T47D (cell line): ENCODE measurements around the gene MAP10.

ENCODE experiments used
- DNase-seq, 2 experiments: peaks; one replicate each; pipeline versions ENCODE4 v3.0.0 to v3.0.0-alpha.2; 2011 to 2012; ENCODE audit warnings: low read depth in 1 of 2, low spot score in 1 of 2
- JUND ChIP-seq: IDR thresholded peaks from 2 replicates; pipeline ENCODE4 v1.6.1; 2012; ENCODE audit warnings: low read depth
- in situ Hi-C: cut with HindIII; loops from 2 replicates; pipeline ENCODE4 v1.10.0; 2016; ENCODE audit warnings: low sequenced_read_pairs, low pct_unique_long_range_greater_than_20kb

The MAP10 gene, protein sequence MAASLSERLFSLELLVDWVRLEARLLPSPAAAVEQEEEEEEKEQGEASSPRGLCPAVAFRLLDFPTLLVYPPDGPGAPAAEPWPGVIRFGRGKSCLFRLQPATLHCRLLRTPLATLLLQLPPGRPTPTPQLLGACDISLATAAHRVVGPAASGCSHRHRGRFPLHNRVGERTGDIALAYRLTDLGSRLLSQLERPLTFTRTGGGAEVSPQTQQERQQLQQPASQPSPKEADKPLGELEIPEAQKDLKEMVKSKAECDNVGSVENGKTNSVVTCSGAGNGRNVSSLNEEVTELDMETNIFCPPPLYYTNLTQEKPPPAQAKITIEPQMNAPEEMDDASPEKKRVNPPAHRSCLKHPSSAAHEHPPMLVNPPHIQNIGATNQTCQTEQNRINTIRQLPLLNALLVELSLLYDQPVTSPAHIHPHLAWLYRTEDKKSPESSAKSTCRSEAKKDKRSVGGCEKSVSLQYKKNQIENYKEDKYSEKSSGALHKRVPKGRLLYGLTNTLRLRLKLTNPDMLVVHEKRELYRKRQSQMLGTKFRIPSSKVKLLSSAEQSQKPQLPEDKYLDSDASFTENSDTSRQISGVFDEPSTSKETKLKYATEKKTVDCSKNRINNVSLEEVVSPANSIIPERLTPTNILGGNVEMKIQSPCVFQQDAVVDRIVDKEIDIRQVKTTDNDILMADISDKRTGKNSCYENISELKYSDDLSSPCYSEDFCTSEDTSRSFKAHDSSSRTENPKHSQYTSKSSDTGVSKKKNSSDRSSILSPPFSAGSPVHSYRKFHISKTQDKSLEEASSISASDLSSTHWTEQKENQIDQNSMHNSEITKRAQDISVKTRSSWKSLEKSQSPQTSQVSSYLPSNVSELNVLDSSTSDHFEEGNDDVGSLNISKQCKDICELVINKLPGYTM

DNA sequence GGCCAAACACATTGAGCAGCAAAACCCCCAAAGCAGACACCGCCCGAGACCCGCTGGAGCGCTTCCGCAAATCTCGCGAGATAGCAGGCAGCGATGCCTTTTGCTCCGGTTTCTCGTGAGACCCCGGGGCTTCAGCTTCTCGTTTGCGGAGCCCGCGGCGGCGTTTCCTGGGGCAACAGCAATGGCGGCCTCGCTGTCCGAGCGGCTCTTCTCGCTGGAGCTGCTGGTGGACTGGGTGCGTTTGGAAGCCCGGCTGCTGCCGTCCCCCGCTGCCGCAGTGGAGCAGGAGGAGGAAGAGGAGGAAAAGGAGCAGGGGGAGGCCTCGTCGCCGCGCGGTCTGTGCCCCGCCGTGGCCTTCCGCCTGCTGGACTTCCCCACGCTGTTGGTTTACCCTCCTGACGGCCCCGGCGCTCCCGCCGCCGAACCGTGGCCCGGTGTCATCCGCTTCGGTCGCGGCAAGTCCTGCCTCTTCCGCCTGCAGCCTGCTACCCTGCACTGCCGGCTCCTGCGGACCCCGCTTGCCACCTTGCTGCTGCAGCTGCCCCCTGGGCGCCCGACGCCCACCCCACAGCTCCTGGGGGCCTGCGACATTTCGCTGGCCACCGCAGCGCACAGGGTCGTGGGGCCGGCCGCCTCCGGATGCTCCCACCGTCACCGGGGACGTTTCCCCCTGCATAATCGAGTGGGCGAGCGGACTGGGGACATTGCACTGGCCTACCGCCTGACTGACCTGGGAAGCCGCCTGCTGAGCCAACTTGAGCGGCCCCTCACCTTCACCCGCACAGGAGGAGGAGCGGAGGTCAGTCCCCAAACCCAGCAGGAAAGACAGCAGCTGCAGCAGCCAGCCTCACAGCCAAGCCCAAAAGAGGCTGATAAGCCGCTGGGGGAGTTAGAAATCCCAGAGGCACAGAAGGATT, at the start of gene MAP10:
Gene MAP10, plus strand, starts transcription at position 148 of the 917 bp plus-strand sequence. Its CDS starts 34 bp downstream, at position 182.
- TF ChIP-seq JUND, result no peak
- in situ Hi-C loops, result no loop called here
- DNase-seq, result peak in 1 of 2 experiments; percentile 64

DNA sequence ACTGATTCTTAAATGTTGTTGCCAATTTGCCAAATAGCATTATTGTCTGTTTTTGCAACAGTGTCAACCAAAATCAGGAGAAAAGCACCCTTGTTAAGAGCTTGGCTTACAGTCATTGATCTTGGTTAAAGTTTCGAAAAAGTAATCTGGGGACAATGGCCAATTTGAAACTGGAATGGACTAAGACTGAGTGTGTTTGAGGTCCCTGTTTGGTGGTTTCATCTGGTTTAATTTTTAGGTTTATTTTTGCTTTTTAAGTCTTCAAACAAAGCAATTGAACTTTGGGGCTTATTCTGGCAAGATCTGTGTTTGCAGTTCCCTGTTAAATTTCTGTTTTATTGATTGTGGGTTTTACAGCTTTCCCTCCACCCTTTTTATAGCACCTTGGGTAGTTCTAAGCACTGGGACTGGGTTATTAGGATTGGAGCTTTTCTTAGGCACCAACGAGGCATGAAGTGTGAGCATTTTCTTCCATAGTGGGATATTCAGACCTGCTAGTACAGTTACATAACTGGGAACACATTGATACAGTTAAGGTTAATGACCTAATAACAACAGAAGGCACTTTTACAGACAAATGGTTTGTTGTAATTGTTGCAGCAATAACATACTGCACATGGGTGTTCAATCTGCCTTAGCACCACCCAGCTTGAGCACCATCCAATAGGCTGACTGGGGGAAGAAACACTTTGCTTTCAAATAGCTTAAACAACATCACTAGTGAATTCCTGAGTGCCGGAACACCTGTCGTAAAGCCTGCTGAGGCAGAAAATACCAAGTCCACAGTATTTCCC, 40.6 kb upstream of the MAP10 start:
- in situ Hi-C loops, result no loop called here
- peak in 1 of 2 experiments; percentile 24 for DNase-seq
- TF ChIP-seq JUND, result no peak

DNA sequence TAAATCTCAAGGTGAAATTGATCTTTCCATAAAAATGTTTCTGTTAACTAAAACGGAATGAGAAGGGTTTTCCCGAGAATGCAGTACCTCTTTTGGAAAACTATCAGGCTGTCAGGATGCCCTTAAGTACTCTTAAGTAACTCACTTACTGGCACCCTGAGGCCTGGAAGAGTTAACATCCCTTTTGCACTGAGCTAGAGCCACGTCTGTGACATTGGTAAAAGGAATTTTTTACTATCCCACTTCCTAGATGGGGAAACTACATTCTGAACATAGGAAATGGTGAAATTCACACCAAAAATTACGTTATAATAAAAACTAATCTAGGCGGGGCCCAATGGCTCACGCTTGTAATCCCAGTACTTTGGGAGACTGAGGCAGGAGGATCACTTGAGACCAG, 39.7 kb upstream of the MAP10 start:
- in situ Hi-C loops, result no loop called here
- no peak for TF ChIP-seq JUND
- DNase-seq, result no peak

DNA sequence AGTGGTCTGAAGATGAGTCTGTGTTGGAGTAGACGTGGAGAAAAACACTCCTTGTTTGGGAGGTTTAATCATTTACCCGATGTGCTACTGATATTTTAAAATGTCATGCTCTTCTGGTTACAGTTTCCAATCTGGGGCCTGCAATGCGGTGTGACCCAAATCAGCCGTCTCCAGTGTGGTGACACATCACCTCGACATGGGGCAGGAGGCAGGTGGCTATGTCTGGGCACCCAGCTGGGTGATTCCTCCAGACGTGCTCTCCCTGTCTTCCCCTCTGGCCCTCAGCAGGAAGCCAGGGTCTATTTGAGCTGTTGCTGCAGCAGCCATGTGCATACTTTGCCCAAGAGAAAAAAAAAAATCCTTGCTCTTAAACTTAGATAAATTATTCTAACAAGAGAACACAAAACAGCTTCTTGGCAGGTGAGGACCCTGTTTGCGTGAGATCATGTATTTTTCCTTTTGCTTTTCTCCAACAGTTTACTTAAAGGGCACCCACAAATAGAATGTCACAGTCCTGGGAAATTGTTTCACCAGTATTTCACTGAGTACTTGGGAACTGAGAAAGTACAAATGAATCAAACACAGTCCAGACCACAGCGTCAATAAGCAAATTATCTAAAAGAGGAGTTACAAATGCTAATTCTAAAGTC, 38.9 kb upstream of the MAP10 start:
- TF ChIP-seq JUND, result no peak
- DNase-seq, result no peak
- in situ Hi-C loops, result no loop called here

DNA sequence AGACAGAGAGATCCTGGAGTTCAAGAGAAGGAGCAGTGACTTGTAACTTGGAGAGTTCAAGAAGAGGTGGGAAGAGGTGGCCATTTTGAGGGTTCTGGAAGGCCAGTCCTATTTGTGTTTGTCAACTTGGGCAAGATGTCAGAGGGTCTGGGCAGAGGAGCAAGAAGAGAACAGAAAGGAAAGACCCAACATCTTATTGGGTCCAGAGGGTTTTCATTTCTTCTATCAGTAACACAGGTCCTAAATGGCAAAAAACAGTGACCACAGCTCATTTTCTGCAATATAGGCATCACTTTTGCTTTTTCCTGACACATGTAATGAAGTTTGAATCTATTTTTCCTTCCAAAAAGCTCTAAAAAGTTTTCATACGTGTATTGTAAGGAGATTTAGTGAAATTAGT, 38.3 kb upstream of the MAP10 start:
- in situ Hi-C loops, result no loop called here

DNA sequence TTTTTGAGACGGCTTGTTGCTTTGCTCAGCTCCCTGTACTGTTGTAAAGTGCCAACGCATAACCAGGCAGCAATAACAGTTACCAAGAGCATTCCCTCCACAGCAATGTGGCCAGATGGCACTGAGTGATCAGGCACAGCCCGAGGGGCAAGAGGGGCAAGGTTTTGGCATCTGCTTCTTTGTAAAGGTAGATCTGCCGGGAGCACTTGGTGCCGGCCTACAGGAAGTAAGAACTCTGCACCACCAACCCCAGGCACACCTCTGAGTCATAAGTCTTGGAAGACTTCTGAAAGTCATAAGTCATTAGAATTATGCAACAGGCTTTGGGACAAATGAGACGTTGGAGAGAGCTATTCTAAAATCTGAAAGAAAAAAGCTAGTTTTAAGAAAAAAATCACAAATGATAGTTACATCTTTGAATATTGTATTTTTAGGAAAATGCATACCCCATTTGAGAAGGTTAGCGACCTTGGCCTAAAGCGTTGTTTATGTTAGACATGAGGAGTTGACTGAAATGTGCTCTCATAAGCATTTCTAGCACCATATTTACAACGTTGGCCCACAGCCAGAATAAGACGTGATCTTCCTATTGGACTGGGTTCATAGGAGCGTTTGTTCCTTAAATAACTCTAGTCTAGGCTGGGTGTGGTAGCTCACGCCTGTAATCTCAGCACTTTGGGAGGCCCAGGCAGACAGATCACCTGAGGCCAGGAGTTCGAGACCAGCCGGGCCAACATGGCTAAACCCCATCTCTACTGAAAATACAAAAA, 37.7 kb upstream of the MAP10 start:
- TF ChIP-seq JUND, result no peak
- in situ Hi-C loops, result no loop called here
- peak in 1 of 2 experiments; percentile 20 for DNase-seq

More for the DNA sequence above, 38.3 kb upstream of the MAP10 start:
- TF ChIP-seq JUND, result no peak
- no peak for DNase-seq

DNA sequence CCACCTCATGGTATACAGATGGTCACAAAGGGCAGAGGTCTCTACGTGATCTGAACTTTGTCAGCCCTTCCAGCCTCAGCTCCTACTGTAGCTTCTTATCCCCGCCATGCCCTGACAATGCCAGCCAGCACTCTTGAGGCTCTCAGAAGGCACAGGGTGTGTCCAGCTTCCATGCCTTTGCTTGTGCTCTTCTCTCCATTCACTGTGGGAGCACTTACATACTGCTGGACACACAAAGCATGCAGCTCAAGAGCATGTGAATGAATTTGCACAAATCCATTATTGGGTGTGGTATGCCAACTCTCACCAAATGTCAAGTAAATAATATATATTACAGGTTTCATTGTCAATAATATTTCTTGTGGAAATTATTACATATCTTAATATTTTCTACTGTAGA, 36.4 kb upstream of the MAP10 start:
- DNase-seq, result no peak
- in situ Hi-C loops, result no loop called here
- TF ChIP-seq JUND, result no peak

DNA sequence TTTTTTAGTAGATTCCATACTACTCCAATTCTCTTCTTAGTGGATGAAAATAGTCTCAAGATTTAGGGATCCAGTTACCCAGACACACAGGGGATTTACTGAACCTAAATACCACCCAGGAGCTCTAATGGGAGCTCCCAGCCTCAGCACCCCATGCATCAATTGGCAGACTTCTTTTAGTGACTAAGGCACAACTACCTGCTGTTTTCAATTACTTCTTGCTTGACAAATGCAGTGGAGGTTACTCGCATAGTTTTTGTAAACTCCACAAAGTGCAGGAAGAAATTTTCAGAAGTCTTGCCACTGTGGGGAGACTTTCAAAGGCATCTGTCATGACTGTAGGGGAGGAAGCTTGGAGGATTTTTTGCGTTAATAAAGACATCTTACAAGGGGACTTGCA, 35.5 kb upstream of the MAP10 start:
- in situ Hi-C loops, result no loop called here
- DNase-seq, result no peak
- TF ChIP-seq JUND, result no peak

DNA sequence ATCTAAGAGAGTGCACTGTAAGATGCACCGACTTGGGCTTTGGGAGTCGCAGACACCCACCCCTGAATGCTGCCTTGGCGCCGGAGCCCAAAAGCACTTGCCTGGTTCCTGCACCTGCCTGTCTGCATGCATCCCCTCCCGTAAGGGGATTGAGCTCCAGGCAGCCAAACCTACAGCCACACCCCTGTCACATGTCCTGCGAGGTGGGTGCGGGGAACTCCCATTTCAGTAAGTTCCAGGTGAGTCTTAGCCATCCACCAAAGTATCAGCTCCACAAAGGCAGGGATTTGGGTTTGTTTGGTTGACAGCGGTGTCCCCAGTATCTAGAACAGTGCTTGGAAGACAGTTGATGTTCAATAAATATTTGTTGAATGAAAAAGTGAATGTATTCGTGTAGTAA, 31.5 kb upstream of the MAP10 start:
- no peak for DNase-seq
- no peak for TF ChIP-seq JUND
- in situ Hi-C loops, result no loop called here

DNA sequence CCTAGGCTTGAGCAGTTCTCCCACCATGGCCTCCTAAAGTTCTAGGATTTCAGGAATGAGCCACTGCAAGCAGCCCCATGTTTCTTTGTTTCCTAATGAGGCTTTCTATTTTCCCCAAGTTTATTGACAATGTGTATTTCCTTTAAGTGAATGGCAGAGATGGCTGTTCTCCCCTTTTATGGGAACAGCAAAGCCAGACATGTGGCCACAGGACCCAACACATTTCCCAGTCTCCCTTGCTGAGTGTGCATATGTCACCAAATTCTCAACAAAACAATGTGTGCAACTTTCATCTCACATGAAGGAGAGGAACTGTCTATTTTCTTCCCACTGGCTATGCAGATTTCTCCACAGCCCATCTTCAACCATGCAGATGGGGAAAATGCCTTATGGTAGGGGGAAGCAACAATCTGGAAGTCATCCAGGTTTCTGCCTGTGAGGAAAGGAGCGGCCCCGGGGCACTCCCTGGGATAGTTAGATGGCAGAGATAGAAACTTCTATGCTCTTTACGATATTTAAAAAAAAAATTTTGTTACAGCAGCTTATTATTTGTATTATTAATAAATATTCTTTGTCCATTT, 28.6 kb upstream of the MAP10 start:
- no peak for DNase-seq
- in situ Hi-C loops, result no loop called here
- no peak for TF ChIP-seq JUND
